Measurements from ENCODE around the gene ABCA7. TPM values are rescaled to one million over a fixed set of nuclear protein-coding genes. Genes with fewer than 3 reads are reported as not detected.

Gene ABCA7
- total RNA-seq, 4 donors from 2014 or later = 10.3 to 29.8 (median 15.9) TPM

DNA sequence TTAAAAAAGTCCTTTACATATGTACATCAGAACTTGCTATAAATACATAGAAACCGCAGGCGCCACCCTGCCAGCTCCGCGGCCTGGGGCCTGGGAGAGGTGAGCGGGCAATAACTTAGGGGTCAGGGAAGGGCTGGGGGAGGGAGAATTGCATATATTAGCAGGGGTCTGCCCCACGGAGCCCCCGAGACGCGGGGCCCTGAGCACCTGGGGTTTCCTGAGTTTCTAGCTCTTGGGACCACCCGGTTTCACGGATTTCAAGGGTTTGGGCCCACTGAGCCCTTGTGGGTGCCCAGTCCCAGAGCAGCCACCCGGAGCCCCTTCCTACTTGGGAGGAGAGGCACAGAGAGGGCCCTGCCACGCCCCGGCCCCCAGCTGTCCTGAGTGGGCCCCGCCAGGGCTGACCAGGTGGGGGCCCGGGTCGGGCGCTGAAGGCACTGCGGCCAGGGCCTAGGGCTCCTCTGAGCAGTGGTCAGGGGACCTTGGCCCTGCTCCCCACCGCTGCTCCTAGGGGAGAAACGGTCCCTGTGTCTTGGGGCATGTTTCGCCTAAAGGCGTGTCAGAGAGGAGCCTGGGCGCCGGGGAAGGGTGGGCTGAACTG is 67.9 kb downstream of the ABCA7 start:
- DNase-seq (ENCODE audit: low spot score) (no peak), ATAC-seq (ENCODE audit: low FRiP score) (no peak)
- TF ChIP-seq, protein P1, sequence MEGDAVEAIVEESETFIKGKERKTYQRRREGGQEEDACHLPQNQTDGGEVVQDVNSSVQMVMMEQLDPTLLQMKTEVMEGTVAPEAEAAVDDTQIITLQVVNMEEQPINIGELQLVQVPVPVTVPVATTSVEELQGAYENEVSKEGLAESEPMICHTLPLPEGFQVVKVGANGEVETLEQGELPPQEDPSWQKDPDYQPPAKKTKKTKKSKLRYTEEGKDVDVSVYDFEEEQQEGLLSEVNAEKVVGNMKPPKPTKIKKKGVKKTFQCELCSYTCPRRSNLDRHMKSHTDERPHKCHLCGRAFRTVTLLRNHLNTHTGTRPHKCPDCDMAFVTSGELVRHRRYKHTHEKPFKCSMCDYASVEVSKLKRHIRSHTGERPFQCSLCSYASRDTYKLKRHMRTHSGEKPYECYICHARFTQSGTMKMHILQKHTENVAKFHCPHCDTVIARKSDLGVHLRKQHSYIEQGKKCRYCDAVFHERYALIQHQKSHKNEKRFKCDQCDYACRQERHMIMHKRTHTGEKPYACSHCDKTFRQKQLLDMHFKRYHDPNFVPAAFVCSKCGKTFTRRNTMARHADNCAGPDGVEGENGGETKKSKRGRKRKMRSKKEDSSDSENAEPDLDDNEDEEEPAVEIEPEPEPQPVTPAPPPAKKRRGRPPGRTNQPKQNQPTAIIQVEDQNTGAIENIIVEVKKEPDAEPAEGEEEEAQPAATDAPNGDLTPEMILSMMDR (IDR thresholded peaks at IDR 0.05) = no peak

DNA sequence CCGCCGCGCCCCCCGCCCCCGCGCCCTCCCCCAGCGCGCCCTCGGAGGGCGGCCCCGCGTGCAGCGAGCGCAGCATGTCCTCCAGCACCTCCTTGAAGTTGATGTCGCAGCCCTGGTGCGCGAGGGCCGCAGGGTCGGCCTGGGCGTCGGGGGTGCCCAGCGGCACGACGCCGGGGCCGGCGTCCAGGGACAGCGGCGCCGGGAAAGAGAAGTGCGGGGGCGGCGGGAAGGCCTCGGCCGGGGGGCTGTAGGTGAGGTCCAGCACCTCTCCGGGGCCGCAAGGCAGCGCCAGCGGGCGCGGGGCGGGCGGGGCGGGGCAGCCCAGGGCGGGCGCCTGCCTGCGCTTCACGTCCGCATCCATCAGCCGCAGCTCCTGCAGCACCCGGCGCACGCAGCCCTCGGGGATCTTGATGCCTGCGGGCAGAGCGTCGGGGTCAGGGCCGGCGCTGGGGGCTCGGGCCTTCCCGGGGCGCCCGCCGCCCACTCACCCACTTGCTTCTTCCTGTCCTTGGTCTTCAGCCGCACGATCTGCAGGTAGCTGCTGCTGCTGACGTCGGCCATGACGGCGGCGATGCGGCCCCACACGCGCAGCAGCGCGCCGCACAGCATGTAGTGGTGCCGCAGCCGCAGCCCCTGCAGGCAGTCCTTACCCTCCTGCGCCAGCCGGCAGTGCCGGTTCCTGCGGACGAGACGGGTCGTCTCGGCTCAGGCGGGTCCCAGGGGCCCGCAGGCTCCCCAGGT is 68.6 kb downstream of the ABCA7 start:
- DNase-seq (ENCODE audit: low spot score) (no peak), ATAC-seq (ENCODE audit: low FRiP score) (no peak)
- TF ChIP-seq, protein P1 (IDR thresholded peaks at IDR 0.05) = no peak

DNA sequence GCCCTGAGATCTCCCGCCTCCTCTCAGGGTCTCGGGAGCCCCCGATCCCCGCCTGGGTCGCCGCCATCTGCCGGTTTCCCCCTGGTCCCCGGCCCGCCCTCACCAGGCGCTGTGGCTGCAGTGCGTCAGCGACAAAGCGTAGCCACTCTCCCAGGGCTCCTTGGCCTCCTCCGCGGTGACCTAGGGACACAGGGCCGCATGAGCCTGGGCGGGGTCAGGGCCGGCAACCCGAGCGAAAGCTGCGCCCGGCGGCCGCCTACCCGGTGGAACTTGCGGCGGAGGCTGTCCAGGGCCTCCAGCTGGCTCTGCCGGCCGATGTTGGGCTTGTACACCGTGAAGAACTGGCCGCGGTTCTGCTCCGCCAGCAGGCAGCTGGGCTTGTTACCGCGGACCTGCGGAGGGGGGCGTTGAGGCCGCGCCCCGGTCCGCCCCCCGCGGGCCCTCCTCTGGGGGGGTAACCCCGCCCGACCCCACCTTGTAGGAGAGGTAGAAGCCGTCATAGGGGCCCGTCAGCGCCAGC is 69.2 kb downstream of the ABCA7 start:
- no peak for DNase-seq (ENCODE audit: low spot score)
- TF ChIP-seq, protein P1 (IDR thresholded peaks at IDR 0.05) = no peak
- ATAC-seq (ENCODE audit: low FRiP score) = no peak

DNA sequence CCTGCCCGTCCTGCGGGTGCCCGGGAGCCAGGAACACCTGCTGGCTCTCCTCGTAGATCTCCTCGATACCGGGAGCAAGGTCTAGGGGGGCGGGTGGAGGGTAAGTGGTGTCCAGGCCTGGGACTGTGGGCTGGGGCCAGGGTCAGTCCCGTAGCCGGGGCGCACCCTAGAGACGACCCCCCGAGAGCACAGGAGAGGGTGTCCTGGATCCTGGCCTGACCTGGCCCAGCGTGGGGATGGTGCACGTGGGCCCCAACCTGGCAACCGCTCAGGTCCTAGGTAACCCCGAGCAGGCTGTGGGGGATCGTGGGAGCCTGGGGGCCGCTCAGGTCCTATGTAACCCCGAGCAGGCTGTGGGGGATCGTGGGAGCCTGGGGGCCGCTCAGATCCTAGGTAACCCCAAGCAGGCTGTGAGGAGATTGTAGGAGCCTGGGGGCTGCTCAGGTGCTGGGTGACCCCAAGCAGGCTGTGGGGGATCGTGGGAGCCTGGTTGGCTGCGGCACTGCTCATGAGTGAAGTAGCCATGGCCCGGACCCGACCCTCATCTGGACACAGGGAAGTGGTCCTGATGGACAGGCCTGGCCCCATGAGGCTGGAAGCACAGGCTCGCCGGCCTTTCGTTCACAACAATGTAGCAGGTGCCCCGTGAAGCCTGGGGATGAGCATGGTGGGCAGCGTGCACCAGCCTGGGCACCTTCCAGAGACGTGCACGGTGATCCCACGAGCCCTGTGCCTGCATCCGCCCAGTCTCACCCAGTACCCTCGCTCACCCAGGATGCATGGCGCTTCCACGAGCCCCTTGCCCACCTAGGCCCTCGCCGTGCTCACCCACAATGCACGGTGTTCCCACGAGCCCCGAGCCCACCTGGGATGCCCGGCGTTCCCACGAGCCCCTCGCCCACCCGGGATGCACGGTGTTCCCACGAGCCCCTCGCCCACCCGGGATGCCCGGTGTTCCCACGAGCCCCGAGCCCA is 70.1 kb downstream of the ABCA7 start:
- ATAC-seq (ENCODE audit: low FRiP score) (no peak), DNase-seq (ENCODE audit: low spot score) (no peak)
- TF ChIP-seq, protein P1 (IDR thresholded peaks at IDR 0.05) = no peak

DNA sequence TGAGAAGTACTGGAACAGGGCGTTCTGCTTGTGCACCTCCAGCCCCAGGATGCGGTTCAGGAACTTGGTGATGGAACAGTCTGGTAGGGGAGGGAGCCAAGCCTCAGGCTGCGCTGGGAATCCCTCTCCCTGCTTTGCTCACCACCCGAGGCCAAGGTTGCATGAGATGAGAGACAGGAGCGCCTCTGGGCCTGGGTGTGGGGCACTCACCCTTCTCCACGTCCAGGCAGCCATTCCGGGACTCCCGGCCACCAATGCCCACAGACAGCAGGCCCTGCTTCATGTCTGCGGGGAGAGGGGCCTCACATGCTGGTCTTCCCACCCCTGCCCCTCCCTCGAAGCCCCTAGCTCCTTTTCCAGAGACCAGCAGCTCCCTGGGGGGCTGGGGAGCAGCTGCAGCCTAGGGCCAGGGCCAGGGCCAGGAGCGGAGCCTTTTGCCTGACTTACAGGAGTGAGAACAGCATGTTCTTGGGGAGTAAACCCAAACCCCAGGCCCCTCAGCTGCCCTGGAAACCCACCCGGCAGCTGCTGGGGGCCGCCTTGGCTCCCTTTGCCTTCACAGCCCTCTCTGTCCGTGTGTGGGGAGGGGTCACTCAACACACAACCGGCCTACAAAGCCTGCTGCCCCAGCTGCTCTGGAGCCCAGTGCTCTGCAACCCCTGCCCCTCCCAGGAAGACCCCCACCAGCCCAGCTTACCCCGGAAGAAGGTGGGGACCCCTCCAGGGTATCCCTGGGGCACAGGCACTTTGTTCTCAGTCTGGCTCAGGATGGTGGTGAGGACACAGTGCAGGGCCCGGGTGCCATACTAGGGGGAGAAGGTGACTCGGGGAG is 71.1 kb downstream of the ABCA7 start:
- ATAC-seq (ENCODE audit: low FRiP score) (no peak), DNase-seq (ENCODE audit: low spot score) (no peak)
- TF ChIP-seq, protein P1 (IDR thresholded peaks at IDR 0.05) = no peak

DNA sequence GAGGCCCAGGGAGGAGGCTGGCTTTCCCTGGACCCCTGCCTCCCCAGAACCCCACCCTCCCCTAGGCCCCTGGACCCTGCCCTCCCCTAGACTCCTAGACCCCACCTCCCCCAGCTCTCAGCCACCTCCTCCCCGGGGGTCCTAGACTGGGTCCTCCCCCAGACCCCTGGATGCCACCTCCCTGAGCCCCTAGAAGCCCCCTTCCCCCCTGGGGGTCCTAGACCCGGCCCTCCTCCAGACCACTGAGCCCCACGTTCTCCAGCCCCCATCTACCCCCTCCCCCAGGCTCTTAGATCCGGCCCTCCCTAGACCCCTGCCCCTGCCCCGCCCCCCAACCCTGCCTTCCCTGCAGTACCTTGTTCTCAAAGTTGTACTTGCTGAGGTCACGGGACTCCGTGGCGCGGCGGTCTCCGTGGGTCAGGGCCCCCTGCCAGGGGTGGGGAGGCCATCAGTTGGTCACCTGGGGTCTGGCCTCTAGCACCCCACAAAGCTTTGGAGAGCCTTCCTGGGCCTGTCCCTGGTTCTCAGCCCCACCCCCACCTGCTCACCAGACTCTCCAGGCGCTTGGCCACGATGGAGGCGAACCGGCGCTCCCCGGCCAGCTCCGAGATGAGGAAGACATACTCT is 71.8 kb downstream of the ABCA7 start:
- TF ChIP-seq, protein P1 (IDR thresholded peaks at IDR 0.05) = no peak
- DNase-seq (ENCODE audit: low spot score) = no peak
- no peak for ATAC-seq (ENCODE audit: low FRiP score)
